NCI-H2171 (cell line): ENCODE data around the gene EEF1A1.
"Not testable (repeated sequence)": the region's sequence is repeated elsewhere in the genome, so short reads cannot be mapped to it uniquely, and the experiment has no call there.

Experiments used
- DNase-seq: peaks from one replicate; lab custom pipeline; 2025; lab: John Stamatoyannopoulos, UW

The EEF1A1 gene

DNA sequence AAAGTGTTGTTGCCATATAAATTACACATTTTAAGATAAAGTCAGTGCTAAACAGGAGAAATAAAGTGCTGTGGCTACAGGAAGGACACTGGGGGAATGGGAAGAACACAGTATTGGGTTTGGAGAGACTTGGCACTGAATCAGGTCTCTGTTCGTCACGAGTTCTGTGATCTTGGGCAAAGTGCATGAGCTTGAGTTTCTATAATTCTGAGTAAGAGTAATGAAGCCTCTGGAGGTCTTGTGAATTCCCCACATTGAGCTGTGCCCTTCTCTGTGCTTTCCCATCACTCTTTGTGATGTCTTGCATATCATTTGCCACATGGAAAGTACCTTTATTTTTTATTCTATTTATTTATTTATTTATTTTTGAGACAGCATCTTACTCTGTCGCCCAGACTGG is 16.8 kb upstream of the EEF1A1 start:
- no peak for DNase-seq

DNA sequence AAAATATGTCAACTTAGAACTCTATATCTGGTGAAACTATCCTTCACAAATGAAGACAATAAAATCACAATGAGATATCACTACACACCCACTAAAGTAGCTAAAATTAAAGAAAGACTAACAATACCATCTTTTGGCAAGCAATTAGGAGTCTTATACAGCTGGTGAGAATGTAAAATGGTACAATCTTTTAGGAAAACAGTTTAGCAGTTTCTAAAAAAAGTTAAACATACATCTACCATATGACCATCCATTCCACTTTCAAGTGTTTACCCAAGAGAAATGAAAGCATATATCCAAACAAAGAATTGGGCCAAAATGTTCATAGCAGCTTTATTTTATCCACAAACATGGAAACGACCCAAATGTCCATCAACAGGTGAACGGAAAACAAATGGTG is 13.8 kb upstream of the EEF1A1 start:
- no peak for DNase-seq

DNA sequence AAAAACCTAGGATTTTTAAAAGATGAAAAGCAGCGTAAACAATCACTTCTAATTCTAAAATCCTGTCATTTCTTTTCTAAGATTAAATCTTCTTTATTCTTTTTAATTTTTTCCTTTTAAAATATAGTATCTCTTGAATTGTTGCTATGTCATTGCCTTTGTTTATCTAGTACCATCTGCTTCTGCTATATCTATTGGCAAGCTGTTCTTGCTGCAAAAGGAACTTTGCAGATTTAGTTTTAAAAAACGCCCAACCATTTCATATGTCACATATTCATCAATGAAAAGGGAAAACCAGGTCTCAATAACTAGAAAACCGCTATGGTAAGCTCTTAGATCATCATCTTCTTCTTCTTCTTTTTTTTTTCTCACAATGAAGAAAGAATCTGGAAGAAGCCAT is 11.5 kb upstream of the EEF1A1 start:
- DNase-seq = no peak

DNA sequence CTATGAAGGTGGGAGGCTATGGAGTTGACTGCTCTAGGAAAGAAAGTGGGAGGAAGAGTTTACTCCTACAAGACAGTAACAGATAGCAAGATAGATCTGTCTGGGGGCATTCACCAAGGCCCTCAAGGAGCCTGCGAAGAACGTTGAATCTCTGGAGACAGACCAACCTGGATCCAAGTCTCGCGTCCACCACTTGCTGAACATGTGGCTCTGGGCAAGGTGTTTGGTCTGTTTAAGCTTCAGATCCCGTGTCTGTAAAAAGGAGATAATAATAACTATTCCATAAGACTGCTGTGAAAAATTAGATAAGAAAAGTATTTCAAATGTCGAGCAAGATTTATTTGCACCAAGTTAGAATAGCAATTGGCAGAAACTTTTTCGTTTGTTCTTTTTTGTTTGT is 8.1 kb upstream of the EEF1A1 start:
- DNase-seq = no peak

DNA sequence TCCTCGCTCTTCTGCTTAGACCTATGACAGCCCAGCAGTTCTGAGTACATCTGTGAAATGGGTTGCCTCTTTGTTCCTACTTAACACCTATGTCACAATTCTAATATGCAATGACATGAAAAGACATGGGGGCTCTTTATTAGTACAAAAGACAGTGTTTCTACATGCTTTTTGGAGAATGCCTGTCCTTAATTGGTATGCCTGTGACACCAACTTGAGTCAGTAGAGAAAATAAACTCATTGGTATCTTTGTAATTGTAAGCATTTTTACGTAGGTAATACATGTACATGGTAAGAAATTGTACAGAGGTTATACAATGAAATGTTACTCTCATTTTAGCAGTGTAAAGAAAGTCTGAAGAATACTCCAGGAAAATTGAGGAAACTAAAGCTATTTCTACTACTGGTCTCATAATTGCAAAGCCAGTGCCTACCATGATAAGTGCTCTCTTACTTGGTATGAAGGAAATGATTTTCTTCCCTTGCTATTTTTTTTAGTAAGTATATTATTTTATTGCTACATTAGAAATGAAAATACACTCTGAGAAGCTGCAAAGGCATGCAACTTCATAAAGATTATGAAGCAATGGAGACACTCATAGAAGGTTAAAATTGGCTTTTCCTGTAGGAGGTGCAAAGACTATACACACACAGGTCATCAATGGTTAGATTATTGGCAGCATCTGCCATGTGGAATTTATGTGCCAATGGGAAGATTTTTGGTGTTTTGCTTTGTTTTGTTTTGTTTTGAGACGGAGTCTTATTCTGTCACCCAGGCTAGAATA is 4.9 kb upstream of the EEF1A1 start:
- no peak for DNase-seq

DNA sequence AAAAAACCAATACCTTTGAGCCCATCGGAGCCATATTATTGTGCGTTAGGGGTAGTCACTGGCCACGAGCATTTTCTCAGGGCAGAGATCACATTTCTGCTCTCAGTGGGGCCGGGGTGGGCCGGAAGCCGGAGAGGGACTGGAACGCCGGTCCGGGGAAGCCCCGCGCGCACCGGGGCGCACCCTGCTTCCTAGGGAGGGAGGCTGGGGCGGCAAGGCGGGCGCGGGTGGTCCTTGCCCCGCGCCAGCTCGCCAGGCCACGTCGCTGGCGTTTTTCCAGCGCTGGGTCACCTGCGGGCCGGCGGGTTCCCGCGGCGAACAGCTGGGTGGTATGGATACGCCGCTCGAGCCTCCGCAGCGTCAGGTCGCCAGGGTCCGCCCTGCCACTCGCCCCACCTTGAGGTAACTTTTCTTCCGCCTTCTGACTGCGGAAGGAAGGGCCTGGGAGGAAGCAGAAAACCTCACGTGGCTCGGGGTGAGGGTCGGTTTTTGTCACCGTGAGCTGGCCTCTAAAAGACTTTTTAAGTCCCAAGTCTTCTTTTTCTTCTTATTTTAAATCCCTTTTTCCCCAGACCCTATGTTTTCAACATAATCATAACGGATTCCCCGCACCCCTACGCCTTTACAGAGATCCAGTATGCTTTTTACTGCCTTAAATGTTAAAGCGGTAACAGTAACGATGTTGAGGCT is 2.7 kb upstream of the EEF1A1 start:
- no peak for DNase-seq

DNA sequence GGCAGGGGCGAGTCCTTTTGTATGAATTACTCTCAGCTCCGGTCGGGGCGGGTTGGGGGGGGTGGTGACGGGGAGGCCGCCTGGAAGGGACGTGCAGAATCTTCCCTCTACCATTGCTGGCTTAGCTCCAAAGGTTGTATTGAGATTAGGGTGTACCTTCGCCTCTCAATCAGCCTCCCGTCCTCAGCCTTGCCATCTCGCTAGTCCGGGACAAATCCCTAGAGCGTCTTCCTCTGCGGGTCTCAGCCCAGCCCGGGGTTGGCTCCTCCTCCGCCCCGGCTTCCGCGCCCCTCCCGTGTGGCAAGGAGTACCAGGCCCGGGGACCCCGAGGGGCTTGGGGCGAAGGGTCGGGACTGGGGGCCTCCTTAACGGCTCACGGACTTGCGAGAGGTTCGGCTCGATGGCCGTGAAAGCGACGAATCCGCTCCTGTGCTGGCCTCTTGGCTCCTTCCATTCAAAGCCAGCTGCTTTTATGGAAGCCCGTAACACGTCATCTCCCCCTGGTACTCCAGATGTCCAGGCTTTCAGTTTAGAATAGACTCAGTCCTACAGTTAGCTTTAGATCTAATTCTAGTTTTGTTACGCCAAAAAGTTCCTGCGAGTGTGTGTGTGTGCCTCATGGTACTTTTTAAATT is 636 bp upstream of the EEF1A1 start:
- peak; percentile 74 for DNase-seq

DNA sequence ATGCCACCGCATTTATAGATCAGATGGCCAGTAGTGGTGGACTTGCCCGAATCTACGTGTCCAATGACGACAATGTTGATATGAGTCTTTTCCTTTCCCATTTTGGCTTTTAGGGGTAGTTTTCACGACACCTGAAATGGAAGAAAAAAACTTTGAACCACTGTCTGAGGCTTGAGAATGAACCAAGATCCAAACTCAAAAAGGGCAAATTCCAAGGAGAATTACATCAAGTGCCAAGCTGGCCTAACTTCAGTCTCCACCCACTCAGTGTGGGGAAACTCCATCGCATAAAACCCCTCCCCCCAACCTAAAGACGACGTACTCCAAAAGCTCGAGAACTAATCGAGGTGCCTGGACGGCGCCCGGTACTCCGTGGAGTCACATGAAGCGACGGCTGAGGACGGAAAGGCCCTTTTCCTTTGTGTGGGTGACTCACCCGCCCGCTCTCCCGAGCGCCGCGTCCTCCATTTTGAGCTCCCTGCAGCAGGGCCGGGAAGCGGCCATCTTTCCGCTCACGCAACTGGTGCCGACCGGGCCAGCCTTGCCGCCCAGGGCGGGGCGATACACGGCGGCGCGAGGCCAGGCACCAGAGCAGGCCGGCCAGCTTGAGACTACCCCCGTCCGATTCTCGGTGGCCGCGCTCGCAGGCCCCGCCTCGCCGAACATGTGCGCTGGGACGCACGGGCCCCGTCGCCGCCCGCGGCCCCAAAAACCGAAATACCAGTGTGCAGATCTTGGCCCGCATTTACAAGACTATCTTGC is 725 bp downstream of the EEF1A1 start:
- peak; percentile 34 for DNase-seq

DNA sequence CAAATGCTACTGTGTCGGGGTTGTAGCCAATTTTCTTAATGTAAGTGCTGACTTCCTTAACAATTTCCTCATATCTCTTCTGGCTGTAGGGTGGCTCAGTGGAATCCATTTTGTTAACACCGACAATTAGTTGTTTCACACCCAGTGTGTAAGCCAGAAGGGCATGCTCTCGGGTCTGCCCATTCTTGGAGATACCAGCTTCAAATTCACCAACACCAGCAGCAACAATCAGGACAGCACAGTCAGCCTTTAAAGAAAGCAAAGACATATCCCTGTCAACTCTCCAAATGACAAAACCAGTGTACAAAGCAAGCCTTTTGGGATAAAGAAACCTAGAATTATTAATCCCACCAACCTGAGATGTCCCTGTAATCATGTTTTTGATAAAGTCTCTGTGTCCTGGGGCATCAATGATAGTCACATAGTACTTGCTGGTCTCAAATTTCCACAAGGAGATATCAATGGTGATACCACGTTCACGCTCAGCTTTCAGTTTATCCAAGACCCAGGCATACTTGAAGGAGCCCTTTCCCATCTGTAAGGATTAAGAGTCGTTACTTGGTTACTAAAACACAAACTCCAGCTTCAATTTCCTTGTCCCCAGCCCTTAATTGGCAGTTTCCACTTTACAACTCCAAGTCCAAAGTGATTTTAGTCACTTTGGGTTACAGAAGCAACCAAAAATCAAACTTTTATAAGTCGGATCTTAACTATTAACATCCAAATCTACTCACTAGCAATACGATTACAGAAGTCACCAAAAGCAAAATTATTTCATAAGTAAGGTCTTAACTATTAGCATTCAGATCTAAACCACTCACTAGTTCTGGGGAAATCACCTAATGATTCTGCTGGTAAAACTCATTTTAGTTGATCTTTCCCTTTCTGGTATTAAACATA is 1.6 kb downstream of the EEF1A1 start:
- DNase-seq = not testable (repeated sequence)

DNA sequence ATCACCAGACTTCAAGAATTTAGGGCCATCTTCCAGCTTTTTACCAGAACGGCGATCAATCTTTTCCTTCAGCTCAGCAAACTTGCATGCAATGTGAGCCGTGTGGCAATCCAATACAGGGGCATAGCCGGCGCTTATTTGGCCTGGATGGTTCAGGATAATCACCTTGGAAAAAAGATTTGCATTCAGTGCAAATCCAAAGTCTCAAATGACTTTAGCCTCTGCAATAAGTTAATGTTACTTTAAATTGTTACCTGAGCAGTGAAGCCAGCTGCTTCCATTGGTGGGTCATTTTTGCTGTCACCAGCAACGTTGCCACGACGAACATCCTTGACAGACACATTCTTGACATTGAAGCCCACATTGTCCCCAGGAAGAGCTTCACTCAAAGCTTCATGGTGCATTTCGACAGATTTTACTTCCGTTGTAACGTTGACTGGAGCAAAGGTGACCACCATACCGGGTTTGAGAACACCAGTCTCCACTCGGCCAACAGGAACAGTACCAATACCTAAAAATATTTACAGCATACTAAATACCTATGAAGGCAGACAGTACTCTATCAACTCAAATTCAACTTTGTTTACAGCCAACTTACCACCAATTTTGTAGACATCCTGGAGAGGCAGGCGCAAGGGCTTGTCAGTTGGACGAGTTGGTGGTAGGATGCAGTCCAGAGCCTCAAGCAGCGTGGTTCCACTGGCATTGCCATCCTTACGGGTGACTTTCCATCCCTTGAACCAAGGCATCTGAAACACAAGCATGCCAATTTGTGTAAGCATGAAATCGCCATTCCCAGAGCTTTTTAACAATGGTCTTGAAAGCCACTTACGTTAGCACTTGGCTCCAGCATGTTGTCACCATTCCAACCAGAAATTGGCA is 2.5 kb downstream of the EEF1A1 start:
- DNase-seq = not testable (repeated sequence)

DNA sequence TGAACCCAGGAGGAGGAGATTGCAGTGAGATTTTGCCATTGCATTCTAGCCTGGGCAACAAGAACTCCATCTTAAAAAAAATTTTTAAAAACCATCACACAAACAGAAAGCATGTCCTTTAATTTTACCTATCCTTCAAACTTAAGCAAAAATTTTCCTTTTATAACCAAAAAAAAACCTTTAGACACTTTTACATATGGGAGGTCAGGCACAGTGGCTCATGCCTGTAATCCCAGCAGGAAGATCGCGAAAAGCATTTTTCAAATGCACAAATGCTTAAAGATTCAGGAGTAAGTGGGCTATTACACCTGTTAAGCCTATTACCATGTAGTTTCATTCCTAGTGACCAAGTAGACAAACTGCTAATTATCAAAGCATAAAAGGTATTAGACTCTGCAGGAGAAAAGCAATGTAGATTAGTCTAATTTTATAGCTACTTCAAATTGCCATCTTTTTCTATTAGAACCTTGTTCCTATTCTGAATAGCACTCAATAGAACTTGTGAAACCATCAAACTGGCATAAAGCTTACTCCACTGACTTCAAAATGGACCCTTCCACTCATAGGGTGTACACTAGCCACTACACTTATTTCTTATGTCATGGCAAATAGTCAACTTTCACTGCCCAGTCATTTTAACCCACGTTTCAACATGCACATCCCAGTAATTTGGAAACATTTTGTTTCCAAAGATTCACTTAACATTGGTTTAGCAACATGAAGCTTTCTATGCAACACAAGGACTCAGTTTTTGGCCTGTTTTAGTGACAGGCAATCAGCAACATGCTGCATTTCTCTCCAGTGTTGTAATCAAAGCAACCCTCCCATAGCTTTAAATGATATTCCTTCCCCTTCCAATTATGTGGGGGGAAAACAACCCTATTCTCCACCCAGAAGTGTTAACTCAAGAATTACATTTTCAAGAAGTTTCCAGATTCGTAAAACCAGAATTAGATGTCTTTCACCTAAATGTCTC is 4.0 kb downstream of the EEF1A1 start:
- DNase-seq = no peak

DNA sequence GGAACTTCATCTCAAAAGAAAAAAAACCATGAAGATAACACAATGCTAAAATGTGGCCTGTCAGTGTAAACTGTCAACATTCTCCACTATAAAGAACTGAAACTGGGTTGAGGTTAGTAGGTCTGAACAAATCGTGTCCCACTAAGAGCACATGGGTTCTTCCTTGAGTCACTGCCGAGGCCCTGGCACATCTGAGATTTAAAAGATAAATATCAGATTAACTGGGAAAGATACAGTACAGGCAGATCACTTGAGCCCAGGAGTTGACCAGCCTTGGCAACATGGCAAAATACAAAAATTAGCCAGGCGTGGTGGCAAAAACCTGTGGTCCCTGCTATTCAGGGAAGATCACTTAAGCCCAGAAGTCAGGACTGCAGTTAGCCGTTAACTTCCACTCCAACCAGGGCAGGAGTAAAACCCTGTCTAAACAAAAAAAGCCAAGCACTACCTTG is 5.6 kb downstream of the EEF1A1 start:
- no peak for DNase-seq

DNA sequence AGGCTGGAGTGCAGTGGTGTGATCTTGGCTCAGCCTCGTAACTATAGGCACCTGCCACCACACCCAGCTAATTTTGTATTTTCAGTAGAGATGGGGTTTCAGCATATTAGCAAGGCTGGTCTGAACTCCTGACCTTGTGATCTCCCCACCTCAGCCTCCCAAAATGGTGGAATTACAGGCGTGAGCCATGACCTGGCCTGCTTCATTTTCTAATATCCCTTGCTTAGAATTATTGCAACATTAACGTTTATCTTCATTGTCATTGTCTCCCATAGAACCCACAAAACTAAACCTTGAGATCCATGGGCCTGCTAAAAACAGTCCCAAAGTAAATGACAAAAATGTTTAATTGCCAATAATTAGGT is 6.1 kb downstream of the EEF1A1 start:
- no peak for DNase-seq

DNA sequence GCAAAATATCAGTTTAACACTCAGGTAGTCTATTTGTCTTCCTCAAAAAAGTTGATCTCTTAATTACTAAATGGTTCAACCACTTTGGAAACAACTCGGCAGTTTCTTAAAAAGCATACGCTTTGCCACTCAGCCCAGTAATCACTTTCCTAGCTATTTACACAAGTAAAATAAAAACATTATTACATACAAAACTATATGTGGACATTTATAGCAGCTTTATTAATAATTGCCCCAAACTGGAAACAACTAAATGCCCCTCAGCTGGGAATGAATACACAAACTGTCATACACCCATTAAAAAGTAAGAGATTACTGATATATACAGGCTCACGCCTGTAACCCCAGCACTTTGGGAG is 7.4 kb downstream of the EEF1A1 start:
- DNase-seq = no peak

DNA sequence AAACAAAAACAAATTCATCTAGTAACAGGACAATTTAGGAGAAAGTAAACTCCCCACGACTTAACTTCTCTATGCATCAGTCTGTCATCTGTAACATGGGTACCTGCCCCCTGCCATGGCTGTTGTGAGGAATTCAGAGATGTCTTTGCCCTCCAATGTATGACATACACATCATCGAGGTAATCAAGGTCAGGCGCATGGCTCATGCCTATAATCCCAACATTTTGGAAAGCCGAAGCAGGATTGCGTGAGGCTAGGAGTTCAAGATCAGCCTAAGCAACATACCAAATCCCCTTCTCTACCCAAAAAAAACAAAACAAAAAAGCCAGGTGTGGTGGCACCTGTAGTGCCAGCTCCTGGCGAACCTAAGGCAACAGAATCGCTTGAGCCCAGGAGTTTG is 9.0 kb downstream of the EEF1A1 start:
- no peak for DNase-seq

DNA sequence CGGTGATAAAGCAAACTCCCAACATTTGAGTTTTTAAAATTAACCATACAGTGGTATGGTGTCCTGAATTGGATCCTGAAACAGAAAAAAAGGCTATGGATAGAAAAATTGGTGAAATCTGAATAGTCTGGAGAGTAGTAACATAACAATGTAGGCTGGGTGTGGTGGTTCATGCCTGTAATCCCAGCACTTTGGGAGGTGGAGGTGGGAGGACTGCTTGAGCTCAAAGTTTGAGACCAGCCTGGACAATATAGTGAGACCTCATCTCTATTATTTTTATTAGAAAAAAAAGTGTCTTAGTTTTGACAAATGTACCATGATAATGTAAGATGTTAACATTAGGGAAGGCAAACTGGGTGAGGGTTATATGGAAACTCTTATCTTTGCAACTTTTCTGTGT is 11.0 kb downstream of the EEF1A1 start:
- no peak for DNase-seq

DNA sequence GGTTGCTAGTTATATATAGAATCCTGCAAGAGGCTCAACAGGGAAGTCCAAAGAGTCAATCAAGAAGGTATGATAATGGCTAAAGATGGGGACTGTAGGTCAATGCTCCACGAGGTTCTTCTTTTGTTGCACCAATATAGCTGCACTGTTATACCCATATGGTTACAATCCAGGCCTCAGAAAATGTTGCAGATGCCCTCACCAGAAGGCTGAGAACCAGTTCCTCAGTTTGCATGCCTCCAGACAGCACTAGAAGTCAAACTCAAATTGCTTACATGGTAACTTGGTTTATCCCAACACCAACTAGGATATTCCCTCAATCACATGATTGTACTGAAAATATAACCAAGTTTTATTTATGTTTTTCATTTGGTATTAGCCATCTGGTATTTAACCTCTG is 12.1 kb downstream of the EEF1A1 start:
- no peak for DNase-seq

DNA sequence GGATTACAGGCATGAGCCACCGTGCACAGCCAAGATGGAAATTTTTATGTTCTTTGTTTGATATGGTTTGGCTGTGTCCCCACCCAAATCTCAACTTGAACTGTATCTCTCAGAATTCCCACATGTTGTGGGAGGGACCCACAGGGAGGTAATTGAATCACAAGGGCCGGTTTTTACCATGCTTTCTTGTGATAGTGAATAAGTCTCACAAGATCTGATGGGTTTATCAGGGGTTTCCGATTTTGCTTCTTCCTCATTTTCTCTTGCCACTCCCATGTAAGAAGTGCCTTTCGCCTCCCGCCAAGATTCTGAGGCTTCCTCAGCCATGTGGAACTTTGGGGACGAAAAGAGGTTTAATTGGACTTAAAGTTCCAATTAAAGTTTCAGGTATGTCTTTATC is 14.6 kb downstream of the EEF1A1 start:
- DNase-seq = no peak

DNA sequence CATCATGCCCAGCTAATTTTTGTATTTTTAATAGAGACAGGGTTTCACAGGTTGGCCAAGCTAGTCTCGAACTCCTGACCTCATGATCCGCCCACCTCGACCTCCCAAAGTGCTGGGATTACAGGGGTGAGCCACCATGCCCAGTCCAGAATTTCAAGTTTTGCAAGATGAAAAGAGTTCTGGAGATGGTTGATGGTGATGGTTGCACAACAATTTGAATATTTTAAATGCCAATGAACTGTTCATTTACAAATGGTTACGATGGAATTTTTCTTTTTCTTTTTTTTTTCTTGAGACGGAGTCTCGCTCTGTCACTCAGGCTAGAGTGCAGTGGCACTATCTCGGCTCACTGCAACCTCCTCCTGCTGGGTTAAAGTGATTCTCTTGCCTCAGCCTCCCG is 15.1 kb downstream of the EEF1A1 start:
- not testable (repeated sequence) for DNase-seq
